ENCODE results near the gene MAMLD1.

- TF ChIP-seq POLR2A (IDR thresholded peaks at IDR 0.05) (no peak), CTCF (IDR thresholded peaks at IDR 0.05) (no peak), EP300 (IDR thresholded peaks at IDR 0.05) (no peak), POLR2AphosphoS5 (IDR thresholded peaks at IDR 0.05) (no peak)
These were observed 159.4 kb downstream of the MAMLD1 start for GRCh38 chrX:150522494-150522893.
